HG03064 (cell line): ENCODE measurements around the gene FZD4.
"Not testable (repeated sequence)": the region's sequence is repeated elsewhere in the genome, so short reads cannot be mapped to it uniquely, and the experiment has no call there.

Source experiments
- ATAC-seq: cut with Tn5 transposase; IDR thresholded peaks from one replicate; pipeline ENCODE4 v1.9.1; 2021; ENCODE audit warnings: low read depth; ENCODE audit not compliant: unreplicated experiment

Gene FZD4

GRCh38 chr11:86955361-86956120, at the start of gene FZD4:
TSS of gene FZD4 (minus strand) at chr11:86955395. CDS start at chr11:86955085, 310 bp downstream.
- ATAC-seq: peak; percentile 88

GRCh38 chr11:87004281-87004680, 49.1 kb upstream of the FZD4 start:
- not testable (repeated sequence) for ATAC-seq

GRCh38 chr11:87002918-87003317, 47.7 kb upstream of the FZD4 start:
- no peak for ATAC-seq

GRCh38 chr11:86999859-87000753, 44.9 kb upstream of the FZD4 start:
- no peak for ATAC-seq

- ATAC-seq: no peak
These were observed 44.2 kb upstream of the FZD4 start for GRCh38 chr11:86999388-86999787.

GRCh38 chr11:86996953-86997570, 41.9 kb upstream of the FZD4 start:
- no peak for ATAC-seq

DNA sequence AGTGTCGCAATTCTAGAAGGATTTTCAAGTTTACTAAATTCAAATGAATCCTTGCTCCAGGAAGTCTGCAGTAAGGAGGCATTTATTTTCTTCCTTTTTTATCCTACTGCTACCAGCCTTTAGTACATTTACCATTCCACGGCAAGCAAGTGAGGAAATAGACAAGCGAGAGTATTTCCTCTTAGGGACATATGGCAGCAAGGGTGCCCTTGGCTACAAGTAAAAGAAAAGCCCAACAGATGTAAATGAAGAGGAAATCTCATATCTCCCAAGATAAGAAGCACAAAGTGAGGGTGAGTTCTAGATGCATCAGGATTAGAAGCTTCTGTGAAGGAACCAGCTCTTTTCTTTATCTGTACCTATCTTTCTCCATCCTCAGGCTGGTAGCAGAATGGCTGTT, 37.8 kb upstream of the FZD4 start:
- ATAC-seq: no peak

DNA sequence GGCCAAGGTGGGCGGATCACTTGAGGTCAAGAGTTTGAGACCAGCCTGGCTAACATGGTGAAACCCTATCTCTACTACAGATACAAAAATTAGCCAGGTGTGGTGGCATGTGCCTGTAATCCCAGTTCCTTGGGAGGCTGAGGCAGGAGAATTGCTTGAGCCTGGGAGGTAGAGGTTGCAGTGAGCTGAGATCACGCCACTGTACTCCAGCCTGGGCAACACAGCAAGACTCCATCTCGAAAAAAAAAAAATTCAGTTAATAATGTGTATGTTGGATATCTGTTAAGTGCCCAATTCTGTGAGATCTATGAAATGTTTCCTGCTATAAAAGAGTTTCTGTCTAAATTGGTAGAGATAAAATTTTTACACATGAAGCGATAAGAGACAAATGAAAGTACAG, 37.1 kb upstream of the FZD4 start:
- ATAC-seq: not testable (repeated sequence)

DNA sequence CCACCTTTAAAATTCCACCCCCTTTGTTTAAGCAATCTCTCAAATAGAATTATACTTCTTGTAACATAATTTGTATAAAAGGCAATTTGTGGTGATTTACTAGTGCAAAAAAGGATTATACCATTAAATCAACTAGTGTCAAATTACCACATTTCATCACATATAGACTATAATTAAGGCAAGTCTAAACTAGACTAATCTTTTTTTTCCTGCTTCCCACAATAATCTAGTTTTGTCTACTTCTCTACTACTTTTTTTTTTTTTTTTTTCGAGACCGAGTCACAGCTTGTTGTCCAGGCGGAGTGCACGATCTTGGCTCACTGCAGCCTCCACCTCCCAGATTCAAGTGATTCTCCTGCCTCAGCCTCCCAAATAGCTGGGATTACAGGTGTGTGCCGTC, 36.1 kb upstream of the FZD4 start:
- ATAC-seq: no peak

GRCh38 chr11:86990515-86990914, 35.3 kb upstream of the FZD4 start:
- no peak for ATAC-seq

GRCh38 chr11:86990031-86990430, 34.8 kb upstream of the FZD4 start:
- no peak for ATAC-seq

DNA sequence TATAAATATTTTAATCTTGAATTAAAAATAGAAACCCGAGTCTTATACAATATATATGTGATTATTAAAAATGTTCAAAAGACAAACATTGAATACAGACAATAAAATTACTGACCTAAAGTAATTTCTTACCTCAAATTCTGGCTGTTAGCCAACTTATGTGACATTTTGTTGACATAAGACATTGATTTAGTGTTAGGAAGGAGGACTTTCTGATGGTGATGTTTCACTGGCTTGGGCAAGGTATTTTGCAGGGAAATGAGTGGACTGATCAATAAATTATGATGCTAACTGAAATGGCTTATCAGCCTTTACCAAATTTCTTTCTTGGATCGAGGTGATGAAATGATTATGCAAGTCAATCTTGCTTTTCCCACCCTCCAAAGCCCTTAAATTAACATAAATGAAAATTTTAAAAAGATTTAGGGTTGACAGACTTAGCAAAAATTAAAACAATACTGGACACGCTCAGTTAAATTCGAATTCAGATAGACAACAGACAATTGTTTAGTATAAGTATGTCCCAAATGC, 33.2 kb upstream of the FZD4 start:
- ATAC-seq: no peak

DNA sequence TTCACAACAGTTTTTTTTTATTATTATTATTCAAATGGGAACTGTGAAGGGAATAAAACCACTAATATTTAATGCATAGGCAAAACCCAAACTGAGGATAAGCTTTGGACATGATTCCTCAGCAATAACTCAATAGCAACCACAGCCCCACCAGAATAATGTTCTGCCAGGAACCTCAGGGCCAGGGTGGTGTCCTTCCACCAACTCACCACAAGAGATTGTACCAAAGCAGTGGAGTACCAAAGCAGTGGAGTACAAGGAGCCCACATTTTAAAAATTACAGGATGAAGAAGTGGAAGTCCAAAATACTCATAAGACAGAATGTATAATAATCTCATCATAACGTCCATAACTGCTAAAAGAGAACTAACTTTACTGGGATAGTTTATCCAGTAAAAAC, 32.5 kb upstream of the FZD4 start:
- ATAC-seq: no peak

GRCh38 chr11:86984701-86985100, 29.5 kb upstream of the FZD4 start:
- no peak for ATAC-seq

DNA sequence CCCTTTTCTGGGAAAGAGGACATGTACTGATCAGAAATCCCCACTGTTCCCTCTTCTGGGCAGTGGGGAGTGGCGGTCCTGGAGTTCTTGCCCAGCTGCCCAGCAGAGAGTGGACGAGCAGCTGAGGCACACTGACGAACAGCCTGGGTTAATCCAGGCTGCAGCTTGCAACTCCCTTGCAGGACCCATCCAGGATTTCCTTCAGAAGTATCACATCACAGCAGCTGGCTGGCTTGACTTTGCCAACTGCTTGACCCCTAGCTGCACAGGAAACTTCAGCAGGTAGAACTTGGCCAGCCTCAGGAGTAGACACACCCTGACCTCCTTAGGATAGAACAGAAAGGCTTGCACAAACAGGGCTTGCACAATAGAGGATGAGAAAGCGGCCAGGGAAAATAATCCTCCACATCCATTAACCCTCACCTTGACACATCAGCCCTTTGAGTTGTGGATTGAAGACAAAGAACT, 27.9 kb upstream of the FZD4 start:
- no peak for ATAC-seq

GRCh38 chr11:86981777-86982540, 26.8 kb upstream of the FZD4 start:
- no peak for ATAC-seq

- ATAC-seq: no peak
These were observed 25.0 kb upstream of the FZD4 start for GRCh38 chr11:86980086-86980796.

DNA sequence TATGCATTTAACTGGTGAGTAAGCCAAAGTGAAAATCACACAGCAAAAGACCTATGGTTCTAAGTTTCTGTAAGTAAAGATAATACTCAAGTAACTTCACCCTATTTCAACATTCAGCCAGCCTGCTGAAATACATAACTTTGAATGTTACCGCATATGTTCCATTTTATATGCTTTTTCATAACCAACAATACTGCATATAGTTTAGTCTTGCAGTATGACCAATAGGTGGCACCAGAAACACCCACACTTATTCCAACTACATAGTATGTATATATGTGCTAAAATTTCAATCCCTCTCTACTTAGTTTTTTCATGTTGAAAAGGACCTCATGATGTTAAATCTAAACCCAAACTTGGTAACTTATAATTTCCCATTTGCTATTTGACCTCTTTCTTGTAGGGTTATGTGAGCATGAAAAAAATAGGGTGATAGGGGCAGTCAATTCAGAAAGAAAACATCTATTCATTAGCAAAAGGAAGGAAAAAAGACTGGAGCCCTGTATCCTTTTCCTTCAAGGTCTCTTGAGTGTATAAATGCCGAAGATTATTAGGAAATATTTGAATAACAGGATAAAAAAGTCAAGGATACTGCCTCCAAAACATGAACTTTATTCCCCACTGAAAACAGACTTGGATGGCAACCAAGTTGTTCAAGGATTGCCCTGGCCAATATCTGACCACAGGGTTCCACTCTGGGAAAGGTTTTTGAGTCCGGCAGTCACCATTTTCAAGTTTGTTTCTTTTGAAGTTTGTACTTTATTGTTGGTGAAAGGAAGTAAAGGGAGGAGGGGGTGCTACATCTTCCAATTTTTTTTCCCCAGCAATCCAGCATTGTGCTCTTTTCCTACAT, 23.8 kb upstream of the FZD4 start:
- no peak for ATAC-seq

DNA sequence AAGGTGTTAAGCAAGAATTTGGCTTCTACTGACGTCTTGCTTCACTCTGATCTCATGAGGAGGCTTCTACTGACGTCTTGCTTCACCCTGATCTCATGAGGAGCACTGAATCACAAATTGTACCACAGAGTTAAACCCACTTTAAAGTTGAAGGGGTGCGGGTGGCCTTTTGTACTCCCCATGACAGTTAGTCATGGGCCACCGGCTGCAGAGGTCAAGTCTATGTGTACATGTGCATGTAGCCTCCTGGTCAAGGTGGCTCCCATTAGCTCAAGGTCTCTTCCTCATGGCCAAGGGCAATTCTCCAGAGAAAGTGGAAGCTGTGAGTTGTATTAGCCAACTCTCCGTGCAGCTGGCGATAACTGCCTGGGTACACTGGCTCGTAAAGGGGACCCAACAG, 23.1 kb upstream of the FZD4 start:
- no peak for ATAC-seq
